Smooth muscle cell (in vitro differentiated cells): Measurements from ENCODE around the gene EIF2AK2. TPM values are rescaled to one million over a fixed set of nuclear protein-coding genes. Genes with fewer than 3 reads are reported as not detected.

ENCODE experiments used
- DNase-seq: peaks from one replicate; lab custom pipeline; 2025; ENCODE audit not compliant: unreplicated experiment; lab: John Stamatoyannopoulos, UW
- H2AFZ ChIP-seq: fragments of 200-600 bp; sonication (generic); 2 replicates; pipeline ENCODE4 v1.6.0; 2016; ENCODE audit warnings: antibody characterized with exemption, low read depth, mild to moderate bottlenecking
- H3F3A ChIP-seq: fragments of 200-600 bp; sonication (generic); 2 replicates; pipeline ENCODE4 v1.6.0; 2017; ENCODE audit warnings: antibody characterized with exemption, low read depth
- H3K27ac ChIP-seq: fragments of 200-600 bp; sonication (generic); 2 replicates; pipeline ENCODE4 v1.5.1; 2016; ENCODE audit warnings: low read depth, mild to moderate bottlenecking
- H3K27me3 ChIP-seq: fragments of 200-600 bp; sonication (generic); 2 replicates; pipeline ENCODE4 v1.6.1; 2016; ENCODE audit warnings: low read depth, mild to moderate bottlenecking
- H3K36me3 ChIP-seq: fragments of 200-600 bp; sonication (generic); 2 replicates; pipeline ENCODE4 v1.5.1; 2016; ENCODE audit warnings: low read depth
- H3K4me1 ChIP-seq: fragments of 200-600 bp; sonication (generic); 2 replicates; pipeline ENCODE4 v1.5.1; 2016; ENCODE audit warnings: low read depth
- H3K4me2 ChIP-seq: fragments of 200-600 bp; sonication (generic); 2 replicates; pipeline ENCODE4 v1.6.0; 2016; ENCODE audit warnings: mild to moderate bottlenecking
- H3K4me3 ChIP-seq: fragments of 200-600 bp; sonication (generic); 2 replicates; pipeline ENCODE4 v1.5.1; 2016; ENCODE audit warnings: mild to moderate bottlenecking
- H3K79me2 ChIP-seq: fragments of 200-600 bp; sonication (generic); 2 replicates; pipeline ENCODE4 v1.6.0; 2016; ENCODE audit warnings: low read depth, mild to moderate bottlenecking
- H3K9ac ChIP-seq: fragments of 200-600 bp; sonication (generic); 2 replicates; pipeline ENCODE4 v1.6.0; 2016; ENCODE audit warnings: low read depth
- H3K9me3 ChIP-seq: fragments of 200-600 bp; sonication (generic); replicated peaks from 2 replicates; pipeline ENCODE4 v1.5.1; 2016; ENCODE audit warnings: low read depth
- H4K20me1 ChIP-seq: fragments of 200-600 bp; sonication (generic); 2 replicates; pipeline ENCODE4 v1.6.0; 2016; ENCODE audit warnings: low read depth
- WGBS: methylation state at CpG from one replicate; pipeline ENCODE4 v1.1.7; 2016; ENCODE audit warnings: low lambda C conversion rate; 5-methylcytosine and 5-hydroxymethylcytosine counted together
- polyA plus RNA-seq: library from polyadenylated mRNA; unstranded; fragments of >200 nt; fragmentation: Nextera tagmentation; extraction: Ambion mirVana; gene quantifications from 2 replicates; pipeline ENCODE4 v1.2.1, GENCODE V29; 2016
- total RNA-seq: library from RNA; depleted of rRNA; stranded (reverse); fragments of >200 nt; gene quantifications from 2 replicates; pipeline ENCODE4 v1.2.3, GENCODE V29; 2014
- TF ChIP-seq, protein P1 (sequence below): fragments of 200-600 bp; sonication (generic); IDR thresholded peaks from 2 replicates; pipeline ENCODE4 v1.5.1; 2017; ENCODE audit warnings: borderline replicate concordance, mild to moderate bottlenecking, antibody characterized with exemption; ENCODE audit not compliant: insufficient read depth, poor library complexity, severe bottlenecking

Gene EIF2AK2
- total and polyA plus RNA-seq, 2 experiments from 2014 or later: 21.0 to 32.9 TPM

DNA sequence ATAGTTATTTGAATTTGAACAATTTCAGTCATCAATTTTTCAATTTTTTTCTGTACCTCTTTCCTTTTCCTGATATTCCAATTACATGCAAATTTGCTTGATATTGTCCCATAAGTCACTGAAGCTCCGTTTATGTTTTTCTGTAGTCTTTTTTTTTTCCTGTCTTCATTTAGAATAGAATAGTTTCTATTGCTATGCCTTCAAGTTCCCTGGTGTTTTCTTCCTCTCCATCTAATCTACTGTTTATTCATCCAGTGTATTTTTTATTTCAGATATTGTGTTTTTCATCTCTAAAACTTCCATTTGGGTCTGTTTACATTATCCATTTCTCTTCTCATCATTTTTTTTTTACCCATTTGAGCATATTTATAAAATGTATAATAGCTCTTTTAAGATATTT, 8.0 kb upstream of the EIF2AK2 start:
- no peaks in the 10 kb centered on the region for H3K27me3 ChIP-seq
- H3K9ac ChIP-seq: no peak overlapping the region
- H3K9me3 ChIP-seq: no peaks in the 10 kb centered on the region
- TF ChIP-seq, protein P1, sequence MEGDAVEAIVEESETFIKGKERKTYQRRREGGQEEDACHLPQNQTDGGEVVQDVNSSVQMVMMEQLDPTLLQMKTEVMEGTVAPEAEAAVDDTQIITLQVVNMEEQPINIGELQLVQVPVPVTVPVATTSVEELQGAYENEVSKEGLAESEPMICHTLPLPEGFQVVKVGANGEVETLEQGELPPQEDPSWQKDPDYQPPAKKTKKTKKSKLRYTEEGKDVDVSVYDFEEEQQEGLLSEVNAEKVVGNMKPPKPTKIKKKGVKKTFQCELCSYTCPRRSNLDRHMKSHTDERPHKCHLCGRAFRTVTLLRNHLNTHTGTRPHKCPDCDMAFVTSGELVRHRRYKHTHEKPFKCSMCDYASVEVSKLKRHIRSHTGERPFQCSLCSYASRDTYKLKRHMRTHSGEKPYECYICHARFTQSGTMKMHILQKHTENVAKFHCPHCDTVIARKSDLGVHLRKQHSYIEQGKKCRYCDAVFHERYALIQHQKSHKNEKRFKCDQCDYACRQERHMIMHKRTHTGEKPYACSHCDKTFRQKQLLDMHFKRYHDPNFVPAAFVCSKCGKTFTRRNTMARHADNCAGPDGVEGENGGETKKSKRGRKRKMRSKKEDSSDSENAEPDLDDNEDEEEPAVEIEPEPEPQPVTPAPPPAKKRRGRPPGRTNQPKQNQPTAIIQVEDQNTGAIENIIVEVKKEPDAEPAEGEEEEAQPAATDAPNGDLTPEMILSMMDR: no peak
- DNase-seq: no peak
- no peak overlapping the region for H3K27ac ChIP-seq
- no peak overlapping the region for H3K4me2 ChIP-seq
- no peak overlapping the region for H2AFZ ChIP-seq
- no peaks in the 10 kb centered on the region for H3K36me3 ChIP-seq
- 92% methylated on average over 1 of the region's 1 CpG for WGBS
- no peak overlapping the region for H3K4me3 ChIP-seq
- H4K20me1 ChIP-seq: no peaks in the 10 kb centered on the region
- no peaks in the 10 kb centered on the region for H3F3A ChIP-seq
- H3K79me2 ChIP-seq: no peaks in the 10 kb centered on the region
- no peaks in the 10 kb centered on the region for H3K4me1 ChIP-seq

DNA sequence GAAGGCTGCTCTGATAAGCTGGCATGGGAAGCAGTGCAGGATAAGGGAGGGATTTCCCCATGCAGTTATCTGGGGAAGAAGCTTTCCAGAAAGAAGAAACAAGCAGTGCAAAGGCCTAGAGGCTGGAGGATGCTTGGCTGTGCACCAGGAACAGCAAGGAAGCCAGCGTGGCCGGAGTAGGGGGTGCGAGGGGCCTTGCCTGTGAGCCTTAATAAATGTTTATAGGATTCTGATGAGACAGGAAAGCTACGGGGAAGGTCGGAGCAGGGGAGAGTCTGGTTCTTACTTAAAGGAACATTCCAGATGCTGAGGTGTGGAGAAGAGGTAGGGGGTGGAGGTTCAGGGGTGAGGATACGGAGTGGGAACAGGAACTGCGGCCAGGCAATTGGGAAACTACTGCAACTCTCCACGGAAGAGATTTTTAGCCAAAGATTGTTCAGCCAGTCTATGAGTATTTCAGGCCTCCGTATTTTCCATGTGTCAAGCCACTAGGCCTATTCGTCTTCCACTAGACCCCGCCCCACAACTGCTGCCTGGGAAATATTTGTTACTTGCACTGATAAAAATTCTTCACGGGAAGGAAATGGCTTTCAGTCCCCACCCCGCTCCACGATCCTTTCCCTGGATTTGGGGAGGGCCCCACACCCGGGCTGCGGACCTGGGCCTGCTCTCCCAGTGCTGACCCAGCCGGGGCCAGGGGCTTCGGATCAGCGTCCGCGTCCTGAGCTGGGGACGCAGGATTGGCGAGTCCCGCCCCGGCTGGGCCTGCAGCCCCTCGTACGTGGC, 516 bp downstream of the EIF2AK2 start:
- Histone ChIP-seq H4K20me1 (peaks cover 15% of the 10 kb centered on the region), H3K27me3 (no peaks in the 10 kb centered on the region), H3K9me3 (no peaks in the 10 kb centered on the region), H3K36me3 (no peaks in the 10 kb centered on the region), H3K27ac (peak overlapping the region; percentile 75), H3K9ac (peak overlapping the region; percentile 91), H2AFZ (peak overlapping the region; percentile 76), H3F3A (no peaks in the 10 kb centered on the region), H3K4me2 (peak overlapping the region; percentile 85), H3K4me3 (peak overlapping the region; percentile 91), H3K4me1 (peaks cover 5% of the 10 kb centered on the region), H3K79me2 (peaks cover 49% of the 10 kb centered on the region)
- peak; percentile 43 for DNase-seq
- TF ChIP-seq, protein P1: no peak
- whole genome bisulfite sequencing: 6% methylated on average over 24 of the region's 27 CpGs

DNA sequence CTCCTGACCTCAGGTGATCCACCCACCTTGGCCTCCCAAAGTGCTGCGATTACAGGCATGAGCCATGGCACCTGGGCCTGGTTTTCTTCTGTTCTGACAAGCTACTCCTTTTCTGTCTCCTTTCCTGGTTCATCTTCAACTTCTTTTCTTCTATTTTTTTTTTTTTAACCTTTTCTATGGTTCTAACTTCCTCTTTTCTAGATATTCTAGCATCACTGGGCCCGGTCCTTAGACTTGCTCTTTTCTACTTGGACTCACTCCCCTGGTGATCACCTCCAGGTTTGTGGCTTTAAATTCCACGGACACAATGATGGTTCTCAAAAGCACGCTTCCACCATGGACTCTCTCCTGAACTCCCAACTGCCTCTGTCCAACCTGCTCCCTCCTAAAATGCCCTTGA, 2.0 kb downstream of the EIF2AK2 start:
- TF ChIP-seq, protein P1: no peak
- H3K79me2 ChIP-seq: peaks cover 62% of the 10 kb centered on the region

DNA sequence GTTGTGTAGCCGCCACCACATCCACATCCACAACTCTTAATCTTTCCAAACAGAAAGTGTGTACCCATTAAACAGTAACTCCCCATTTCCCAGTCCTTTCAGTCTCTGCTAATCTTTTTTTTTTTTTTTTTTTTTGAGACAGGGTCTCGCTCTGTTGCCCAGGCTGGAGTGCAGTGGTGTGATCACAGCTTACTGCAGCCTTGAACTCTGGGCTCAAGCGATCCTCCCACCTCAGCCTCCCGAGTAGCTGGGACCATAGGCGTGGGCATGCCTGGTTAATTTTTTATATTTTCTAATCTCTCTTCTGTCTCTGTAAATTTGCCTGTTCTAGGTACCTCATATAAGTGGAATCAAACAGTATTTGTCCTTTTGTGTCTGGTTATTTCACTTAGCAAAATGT, 3.6 kb downstream of the EIF2AK2 start:
- Histone ChIP-seq H3K79me2 (peaks cover 62% of the 10 kb centered on the region), H3K27me3 (no peaks in the 10 kb centered on the region), H3K9me3 (no peaks in the 10 kb centered on the region), H4K20me1 (peaks cover 33% of the 10 kb centered on the region), H3K4me2 (no peak overlapping the region), H3K4me3 (no peak overlapping the region), H3K9ac (no peak overlapping the region), H3K27ac (no peak overlapping the region), H3K4me1 (peaks cover 5% of the 10 kb centered on the region), H3K36me3 (no peaks in the 10 kb centered on the region), H3F3A (no peaks in the 10 kb centered on the region), H2AFZ (no peak overlapping the region)
- TF ChIP-seq, protein P1: no peak
- no peak for DNase-seq
- WGBS: 76% methylated on average over 5 of the region's 5 CpGs

More for the DNA sequence above, 2.0 kb downstream of the EIF2AK2 start:
- no peaks in the 10 kb centered on the region for H3K27me3 ChIP-seq
- peaks cover 25% of the 10 kb centered on the region for H4K20me1 ChIP-seq
- no peaks in the 10 kb centered on the region for H3K36me3 ChIP-seq
- no peaks in the 10 kb centered on the region for H3F3A ChIP-seq
- H3K9ac ChIP-seq: no peak overlapping the region
- H3K4me1 ChIP-seq: peaks cover 5% of the 10 kb centered on the region
- no peak overlapping the region for H2AFZ ChIP-seq
- WGBS: 97% methylated on average over 4 of the region's 4 CpGs
- DNase-seq: no peak
- H3K9me3 ChIP-seq: no peaks in the 10 kb centered on the region
- no peak overlapping the region for H3K4me3 ChIP-seq
- H3K4me2 ChIP-seq: no peak overlapping the region
- H3K27ac ChIP-seq: no peak overlapping the region
